GM10266 (cell line): ENCODE measurements around the gene RNF150.

Source experiments
- DNase-seq: peaks from one replicate; pipeline ENCODE4 v3.0.0; 2012; ENCODE audit errors: extremely low spot score
- CTCF ChIP-seq: IDR thresholded peaks from 2 replicates; pipeline ENCODE4 v1.5.1; 2012; ENCODE audit warnings: mild to moderate bottlenecking, low read depth; ENCODE audit not compliant: control insufficient read depth, insufficient read depth; ENCODE audit errors: missing control alignments

Gene RNF150

DNA sequence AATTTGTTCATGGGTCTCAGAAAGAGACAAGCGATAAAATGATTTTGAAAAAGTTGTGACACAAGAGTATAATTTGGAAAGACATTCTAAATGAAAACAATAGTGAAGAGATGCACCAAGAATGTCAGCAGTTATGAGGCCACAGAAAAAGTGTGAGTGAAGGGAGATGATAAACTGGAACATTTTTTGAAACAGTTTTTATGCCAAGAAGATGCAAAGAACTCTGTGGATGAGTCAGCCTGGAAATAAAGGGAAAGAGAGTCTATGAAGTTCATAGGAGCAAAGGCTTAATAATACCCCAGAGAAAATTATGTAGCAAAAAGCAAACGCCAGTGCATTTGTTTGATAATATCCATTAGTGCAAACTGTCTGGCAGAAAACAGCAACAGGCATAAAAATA lies 188.7 kb downstream of the RNF150 start:
- DNase-seq: no peak
- TF ChIP-seq CTCF: no peak

- no peak for DNase-seq
- no peak for TF ChIP-seq CTCF
Measured at GRCh38 chr4:140944199-140944515, 189.1 kb downstream of the RNF150 start.

- TF ChIP-seq CTCF: no peak
- DNase-seq: no peak
Measured at GRCh38 chr4:140943486-140944198, 189.6 kb downstream of the RNF150 start.

- DNase-seq: no peak
- TF ChIP-seq CTCF: no peak
Measured at GRCh38 chr4:140940589-140940988, 192.7 kb downstream of the RNF150 start.

DNA sequence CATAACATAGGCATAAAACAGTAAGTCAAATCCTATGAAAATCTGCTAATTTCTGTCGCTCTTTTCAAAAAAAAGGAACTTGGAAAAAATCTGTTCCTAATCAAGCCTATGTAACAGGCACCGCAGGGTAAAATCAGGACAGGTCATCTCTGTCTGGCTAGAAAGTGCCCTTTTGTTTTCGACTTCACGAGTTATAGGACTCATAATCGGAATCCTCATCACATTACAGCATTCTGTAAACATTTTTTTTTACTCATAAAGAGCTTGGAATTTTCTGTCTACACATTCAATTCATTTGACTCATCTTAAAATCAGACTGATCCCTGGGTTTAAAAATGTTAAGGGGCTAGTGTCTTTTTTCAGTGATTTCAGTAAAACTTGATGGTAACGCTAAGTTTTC lies 195.4 kb downstream of the RNF150 start:
- TF ChIP-seq CTCF: no peak
- DNase-seq: no peak

GRCh38 chr4:140935254-140935653 lies 198.0 kb downstream of the RNF150 start:
- TF ChIP-seq CTCF: no peak
- no peak for DNase-seq

DNA sequence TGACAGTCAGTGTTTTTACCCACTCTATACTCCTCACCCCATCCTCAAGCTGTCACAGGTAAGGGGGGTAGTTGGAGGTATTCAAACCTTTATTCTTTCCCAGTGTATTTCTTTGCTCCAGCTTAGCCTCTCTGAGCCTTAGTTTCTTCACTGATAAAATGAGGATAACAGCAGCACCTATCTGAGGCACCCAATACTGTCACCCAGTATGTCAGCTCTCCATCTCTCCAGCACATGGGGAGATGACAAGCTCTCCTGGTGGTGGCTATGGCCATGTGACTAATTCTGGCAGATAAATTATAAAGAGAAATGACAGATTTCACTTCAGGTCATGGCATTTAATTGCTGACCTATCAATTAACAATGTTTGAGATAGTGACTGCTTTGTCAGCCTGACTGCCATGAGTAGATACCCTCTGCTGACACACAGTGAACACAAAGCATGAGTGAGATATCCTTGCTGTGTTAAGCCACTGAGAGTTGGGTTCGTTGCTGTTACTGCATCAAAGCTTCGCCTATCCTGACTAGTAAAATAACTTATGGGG lies 200.7 kb downstream of the RNF150 start:
- DNase-seq: no peak
- no peak for TF ChIP-seq CTCF
